Keratinocyte (primary cell): ENCODE results near the gene GYG1. TPM values are rescaled to one million over a fixed set of nuclear protein-coding genes. Genes with fewer than 3 reads are reported as not detected.

Source experiments
- DNase-seq: peaks from one replicate; pipeline ENCODE4 v3.0.0-alpha.2; 2011; ENCODE audit warnings: low read depth, missing footprints, low spot score
- FAIRE-seq: peaks from 2 replicates; lab custom pipeline; 2011; peaks lifted over from hg19 to GRCh38; lab: Jason Lieb, UNC
- H2AFZ ChIP-seq: 2 replicates; pipeline ENCODE4 v1.6.0; 2012; ENCODE audit warnings: low read length, control low read depth, inconsistent platforms; ENCODE audit not compliant: control insufficient read depth
- H3K27ac ChIP-seq: 2 replicates; pipeline ENCODE4 v1.5.1; 2011; ENCODE audit warnings: low read length; ENCODE audit not compliant: control insufficient read depth, insufficient read depth
- H3K27me3 ChIP-seq: 3 replicates; pipeline ENCODE4 v1.6.0; 2011; ENCODE audit warnings: low read length; ENCODE audit not compliant: control insufficient read depth, insufficient read depth; ENCODE audit errors: extremely low read depth
- H3K36me3 ChIP-seq, 2 experiments: 2 replicates in 1 of 2; 3 replicates in 1 of 2; pipeline ENCODE4 v1.5.1; 2011; ENCODE audit warnings: low read length in 2 of 2, mild to moderate bottlenecking in 1 of 2; ENCODE audit not compliant: control insufficient read depth in 2 of 2, insufficient read depth in 2 of 2; ENCODE audit errors: extremely low read depth in 1 of 2
- H3K4me1 ChIP-seq: 3 replicates; pipeline ENCODE4 v1.5.1; 2011; ENCODE audit warnings: low read length; ENCODE audit not compliant: control insufficient read depth, insufficient read depth; ENCODE audit errors: extremely low read depth
- H3K4me2 ChIP-seq: 3 replicates; pipeline ENCODE4 v1.6.0; 2011; ENCODE audit warnings: low read depth, low read length; ENCODE audit not compliant: control insufficient read depth, insufficient read depth; ENCODE audit errors: extremely low read depth
- H3K4me3 ChIP-seq, 3 experiments: fragments of 200-600 bp in 1 of 3; sonication (generic) in 1 of 3; 2 replicates in 2 of 3; 3 replicates in 1 of 3; pipeline ENCODE4 v1.5.1; 2011 to 2016; ENCODE audit warnings: low read length in 3 of 3, mild to moderate bottlenecking in 3 of 3, control low read depth in 2 of 3, inconsistent platforms in 1 of 3, low read depth in 1 of 3, mixed read lengths in 1 of 3, mixed run types in 1 of 3, moderate library complexity in 1 of 3; ENCODE audit not compliant: control insufficient read depth in 2 of 3, insufficient read depth in 2 of 3; ENCODE audit errors: extremely low read depth in 1 of 3
- H3K79me2 ChIP-seq: 2 replicates; pipeline ENCODE4 v1.6.0; 2012; ENCODE audit warnings: low read length; ENCODE audit not compliant: control insufficient read depth, insufficient read depth
- H3K9ac ChIP-seq: 3 replicates; pipeline ENCODE4 v1.6.0; 2011; ENCODE audit warnings: low read length; ENCODE audit not compliant: control insufficient read depth, insufficient read depth; ENCODE audit errors: extremely low read depth
- H3K9me1 ChIP-seq: 3 replicates; pipeline ENCODE4 v1.6.0; 2011; ENCODE audit warnings: low read length; ENCODE audit not compliant: control insufficient read depth, insufficient read depth; ENCODE audit errors: extremely low read depth
- H3K9me3 ChIP-seq: 2 replicates; pipeline ENCODE4 v1.5.1; 2012; ENCODE audit warnings: low read depth, low read length; ENCODE audit not compliant: control insufficient read depth
- H4K20me1 ChIP-seq: 3 replicates; pipeline ENCODE4 v1.6.0; 2011; ENCODE audit warnings: low read length; ENCODE audit not compliant: control insufficient read depth, insufficient read depth; ENCODE audit errors: extremely low read depth
- CTCF ChIP-seq, 3 experiments: IDR thresholded peaks in 1 of 3; conservative IDR thresholded peaks in 1 of 3; optimal IDR thresholded peaks in 1 of 3; 2 replicates in 2 of 3; 3 replicates in 1 of 3; pipeline versions ENCODE3 to v1.5.1; 2011; ENCODE audit warnings: low read length in 3 of 3, mild to moderate bottlenecking in 3 of 3, moderate library complexity in 2 of 3, control low read depth in 1 of 3, inconsistent platforms in 1 of 3; ENCODE audit not compliant: insufficient read depth in 2 of 3; ENCODE audit errors: extremely low read depth in 1 of 3
- EZH2 ChIP-seq: IDR thresholded peaks from one replicate; pipeline ENCODE4 v1.6.1; 2012; ENCODE audit warnings: inconsistent platforms, mild to moderate bottlenecking, low read length, moderate library complexity
- dilution Hi-C: fragments of 300-500 bp; cut with MboI; formaldehyde crosslinking; loops from one replicate; pipeline ENCODE4 v1.7.0; 2020; ENCODE audit warnings: low sequenced_read_pairs; ENCODE audit not compliant: extremely low pct_ligation_motif_present
- polyA plus RNA-seq, 5 experiments: library from polyadenylated mRNA; depleted of rRNA in 3 of 5; stranded (reverse) in 3 of 5; stranded (forward) in 1 of 5; unstranded in 1 of 5; fragments of >200 nt; gene quantifications; 1 replicate in 1 of 5; 2 replicates in 3 of 5; 3 replicates in 1 of 5; pipeline versions ENCODE4 v1.2.1 to v1.2.3, GENCODE V29; 2011 to 2012; ENCODE audit warnings: missing spikeins in 2 of 5, low read depth in 1 of 5, low replicate concordance in 1 of 5

GYG1 gene
- polyA plus RNA-seq, 1 donor (not counting 4 experiments of a cell fraction or from before 2014, with no cell fraction given): 25.2 TPM

GRCh38 chr3:148990236-148990635 lies 1.1 kb upstream of the GYG1 start:
- H3K9ac ChIP-seq: no peak overlapping the region
- no peak overlapping the region for H2AFZ ChIP-seq
- dilution Hi-C loops: no loop called here
- H3K4me1 ChIP-seq: peaks cover 9% of the 10 kb centered on the region
- H3K4me3 ChIP-seq: no peak overlapping the region
- TF ChIP-seq EZH2 (no peak), CTCF (optimal IDR thresholded peaks at IDR 0.05 in 1 of 3, IDR thresholded peaks at IDR 0.05 in 1 of 3, conservative IDR thresholded peaks at IDR 0.05 in 1 of 3; ENCODE audit: extremely low read depth in 1 of 3, insufficient read depth in 2 of 3, low read length in 3 of 3) (no peak)
- no peaks in the 10 kb centered on the region for H4K20me1 ChIP-seq
- H3K27me3 ChIP-seq: no peaks in the 10 kb centered on the region
- no peaks in the 10 kb centered on the region for H3K9me1 ChIP-seq
- no peak overlapping the region for H3K4me2 ChIP-seq
- H3K79me2 ChIP-seq: peaks cover 7% of the 10 kb centered on the region
- FAIRE-seq (no peak), DNase-seq (no peak)
- H3K36me3 ChIP-seq: peaks cover 0 to 1% of the 10 kb centered on the region in 2 experiments
- no peak overlapping the region for H3K27ac ChIP-seq
- no peaks in the 10 kb centered on the region for H3K9me3 ChIP-seq

DNA sequence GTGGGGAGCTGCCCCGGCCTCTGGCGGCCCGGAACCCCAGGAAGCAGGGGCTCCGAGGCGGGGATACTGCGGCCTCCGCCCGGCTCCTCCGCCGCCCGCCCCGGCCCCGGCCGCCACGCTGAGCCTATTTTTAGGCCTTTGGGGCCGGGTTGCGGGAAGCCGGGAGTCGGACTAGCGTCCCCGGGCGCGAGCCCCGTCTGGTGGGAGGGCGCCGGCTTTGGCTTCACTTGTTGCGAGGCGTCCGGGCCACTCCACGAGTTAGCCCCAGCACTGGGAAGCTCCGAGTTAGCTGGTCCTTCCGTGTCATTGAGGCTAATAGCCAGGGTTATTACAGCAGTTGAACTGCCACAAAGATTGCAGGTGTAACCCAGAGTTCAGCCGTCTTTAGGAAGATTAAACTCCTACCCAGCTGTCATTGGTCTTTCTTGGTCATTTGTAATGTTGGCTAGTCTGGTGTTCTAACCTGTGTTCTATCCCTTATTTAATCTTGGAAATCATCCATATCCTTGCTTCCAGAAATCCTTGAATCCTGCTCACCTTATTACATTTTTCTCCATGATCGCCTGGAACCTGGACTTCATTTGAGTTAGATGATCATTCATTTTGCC lies 791 bp downstream of the GYG1 start:
- H3K9ac ChIP-seq: peak overlapping the region; percentile 81
- H4K20me1 ChIP-seq: no peaks in the 10 kb centered on the region
- H3K4me3 ChIP-seq: peak overlapping the region; percentile 74 to 77 (median 77)
- H2AFZ ChIP-seq: peak overlapping the region; percentile 81
- no peak for TF ChIP-seq EZH2
- no peak for TF ChIP-seq CTCF (optimal IDR thresholded peaks at IDR 0.05 in 1 of 3, IDR thresholded peaks at IDR 0.05 in 1 of 3, conservative IDR thresholded peaks at IDR 0.05 in 1 of 3; ENCODE audit: extremely low read depth in 1 of 3, insufficient read depth in 2 of 3, low read length in 3 of 3)
- no peaks in the 10 kb centered on the region for H3K27me3 ChIP-seq
- H3K9me1 ChIP-seq: no peaks in the 10 kb centered on the region
- H3K4me1 ChIP-seq: peaks cover 9% of the 10 kb centered on the region
- peak; percentile 26 for FAIRE-seq
- H3K4me2 ChIP-seq: peak overlapping the region; percentile 94
- H3K27ac ChIP-seq: peak overlapping the region; percentile 34
- peaks cover 0 to 8% of the 10 kb centered on the region in 2 experiments for H3K36me3 ChIP-seq
- DNase-seq: no peak
- H3K79me2 ChIP-seq: peaks cover 7% of the 10 kb centered on the region
- no peaks in the 10 kb centered on the region for H3K9me3 ChIP-seq
- dilution Hi-C loops: no loop called here
